Measurements from ENCODE around the gene PXDC1. TPM values are rescaled to one million over a fixed set of nuclear protein-coding genes. Genes with fewer than 3 reads are reported as not detected.
"Not testable (repeated sequence)": the region's sequence is repeated elsewhere in the genome, so short reads cannot be mapped to it uniquely, and the experiment has no call there.

Gene PXDC1
- polyA plus RNA-seq, 1 donor from 2014 or later: 3.9 TPM

DNA sequence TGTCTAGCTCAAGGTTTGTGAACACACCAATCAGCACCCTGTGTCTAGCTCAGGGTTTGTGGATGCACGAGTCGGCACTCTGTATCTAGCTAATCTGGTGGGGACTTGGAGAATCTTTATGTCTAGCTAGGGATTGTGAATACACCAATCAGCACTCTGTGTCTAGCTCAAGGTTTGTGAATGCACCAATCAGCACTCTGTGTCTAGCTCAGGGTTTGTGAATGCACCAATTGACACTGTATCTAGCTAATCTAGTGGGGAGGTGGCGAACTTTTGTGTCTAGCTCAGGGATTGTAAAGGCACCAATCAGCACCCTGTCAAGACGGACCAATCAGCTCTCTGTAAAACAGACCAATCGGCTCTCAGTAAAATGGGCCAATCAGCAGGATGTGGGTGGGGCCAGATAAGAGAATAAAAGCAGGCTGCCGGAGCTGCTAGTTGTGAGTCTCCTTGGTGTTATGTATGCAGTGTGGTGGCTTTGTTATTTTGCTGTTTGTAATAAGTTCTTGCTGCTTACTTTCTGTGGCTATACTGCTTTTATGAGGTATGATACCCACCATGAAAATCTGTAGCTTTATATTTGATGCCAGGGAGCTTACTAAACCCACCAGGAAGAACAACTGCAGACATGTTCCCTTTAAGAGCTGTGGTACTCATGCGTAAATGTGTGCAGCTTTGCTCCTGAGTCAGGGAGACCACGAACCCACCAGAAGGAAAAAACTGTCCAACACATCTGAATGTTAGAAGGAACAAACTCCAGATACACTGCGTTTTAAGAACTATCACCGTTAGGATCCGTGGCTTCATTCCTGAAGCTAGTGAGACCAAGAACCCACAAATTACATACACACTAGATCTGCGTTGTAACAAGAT is 20.9 kb upstream of the PXDC1 start:
- not testable (repeated sequence) for H4K20me1 ChIP-seq (ENCODE audit: insufficient read depth); H3K36me3 ChIP-seq (ENCODE audit: insufficient read depth, low read length); H3K79me2 ChIP-seq (replicated peaks; ENCODE audit: insufficient read depth, low read length); H3F3A ChIP-seq (ENCODE audit: insufficient read depth, low read length, poor library complexity, severe bottlenecking); H3K9ac ChIP-seq (ENCODE audit: low read length); H3K4me3 ChIP-seq (ENCODE audit: low read length); H3K27ac ChIP-seq (ENCODE audit: low read length); H3K9me3 ChIP-seq (ENCODE audit: low read length); H3K27me3 ChIP-seq (ENCODE audit: insufficient read depth, low read depth, low read length); H2AFZ ChIP-seq (ENCODE audit: low read depth, low read length); H3K9me2 ChIP-seq (ENCODE audit: insufficient read depth, low read length); H3K4me2 ChIP-seq (ENCODE audit: low read length)

DNA sequence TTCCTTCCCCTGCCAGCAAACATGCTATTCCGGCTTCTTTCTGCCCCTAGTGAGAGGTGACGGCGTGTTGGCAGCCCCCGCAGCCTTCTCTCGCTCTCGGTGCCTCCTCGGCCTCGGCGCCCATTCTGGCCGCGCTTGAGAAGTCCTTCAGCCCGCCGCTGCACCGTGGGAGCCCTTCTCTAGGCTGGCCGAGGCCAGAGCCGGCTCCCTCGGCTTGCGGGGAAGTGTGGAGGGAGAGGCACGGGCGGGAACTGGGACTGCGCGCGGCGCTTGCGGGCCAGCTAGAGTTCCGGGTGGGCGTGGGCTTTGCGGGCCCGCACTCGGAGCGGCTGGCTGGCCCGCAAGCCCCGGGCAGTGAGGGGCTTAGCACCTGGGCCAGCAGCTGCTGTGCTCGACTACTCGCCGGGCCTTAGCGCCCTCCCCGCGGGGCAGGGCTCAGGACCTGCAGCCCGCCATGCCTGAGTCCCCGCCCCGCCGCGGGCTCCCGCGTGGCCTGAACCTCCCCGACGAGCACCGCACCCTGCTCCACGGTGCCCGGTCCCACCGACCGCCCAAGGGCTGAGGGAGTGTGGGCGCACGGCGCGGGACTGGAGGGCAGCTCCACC is 20.0 kb upstream of the PXDC1 start:
- Histone ChIP-seq H3K27ac (ENCODE audit: low read length) (no peak overlapping the region), H3F3A (ENCODE audit: insufficient read depth, low read length, poor library complexity, severe bottlenecking) (no peaks in the 10 kb centered on the region), H4K20me1 (ENCODE audit: insufficient read depth) (no peaks in the 10 kb centered on the region), H3K9me3 (ENCODE audit: low read length) (no peaks in the 10 kb centered on the region), H3K9ac (ENCODE audit: low read length) (no peak overlapping the region), H3K27me3 (ENCODE audit: insufficient read depth, low read depth, low read length) (no peaks in the 10 kb centered on the region), H3K9me2 (ENCODE audit: insufficient read depth, low read length) (no peaks in the 10 kb centered on the region), H3K4me2 (ENCODE audit: low read length) (no peak overlapping the region), H3K36me3 (ENCODE audit: insufficient read depth, low read length) (no peaks in the 10 kb centered on the region), H3K4me3 (ENCODE audit: low read length) (no peak overlapping the region), H3K79me2 (replicated peaks; ENCODE audit: insufficient read depth, low read length) (no peaks in the 10 kb centered on the region), H2AFZ (ENCODE audit: low read depth, low read length) (no peak overlapping the region)
- TF ChIP-seq RAD21 (conservative IDR thresholded peaks at IDR 0.05) (no peak), EP300 (conservative IDR thresholded peaks at IDR 0.05; ENCODE audit: poor library complexity, severe bottlenecking) (no peak), POLR2AphosphoS5 (IDR thresholded peaks at IDR 0.05) (no peak), SMC3 (conservative IDR thresholded peaks at IDR 0.05; ENCODE audit: poor library complexity) (no peak), TAF1 (IDR thresholded peaks at IDR 0.05; ENCODE audit: low read depth) (no peak), EZH2 (IDR thresholded peaks at IDR 0.05; ENCODE audit: borderline replicate concordance, insufficient read depth, low read length, poor library complexity, severe bottlenecking) (no peak), MXI1 (conservative IDR thresholded peaks at IDR 0.05; ENCODE audit: poor library complexity, severe bottlenecking) (no peak)
- TF ChIP-seq, protein P1, sequence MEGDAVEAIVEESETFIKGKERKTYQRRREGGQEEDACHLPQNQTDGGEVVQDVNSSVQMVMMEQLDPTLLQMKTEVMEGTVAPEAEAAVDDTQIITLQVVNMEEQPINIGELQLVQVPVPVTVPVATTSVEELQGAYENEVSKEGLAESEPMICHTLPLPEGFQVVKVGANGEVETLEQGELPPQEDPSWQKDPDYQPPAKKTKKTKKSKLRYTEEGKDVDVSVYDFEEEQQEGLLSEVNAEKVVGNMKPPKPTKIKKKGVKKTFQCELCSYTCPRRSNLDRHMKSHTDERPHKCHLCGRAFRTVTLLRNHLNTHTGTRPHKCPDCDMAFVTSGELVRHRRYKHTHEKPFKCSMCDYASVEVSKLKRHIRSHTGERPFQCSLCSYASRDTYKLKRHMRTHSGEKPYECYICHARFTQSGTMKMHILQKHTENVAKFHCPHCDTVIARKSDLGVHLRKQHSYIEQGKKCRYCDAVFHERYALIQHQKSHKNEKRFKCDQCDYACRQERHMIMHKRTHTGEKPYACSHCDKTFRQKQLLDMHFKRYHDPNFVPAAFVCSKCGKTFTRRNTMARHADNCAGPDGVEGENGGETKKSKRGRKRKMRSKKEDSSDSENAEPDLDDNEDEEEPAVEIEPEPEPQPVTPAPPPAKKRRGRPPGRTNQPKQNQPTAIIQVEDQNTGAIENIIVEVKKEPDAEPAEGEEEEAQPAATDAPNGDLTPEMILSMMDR (IDR thresholded peaks at IDR 0.05; ENCODE audit: poor library complexity, severe bottlenecking): no peak
- TF ChIP-seq, protein P2, sequence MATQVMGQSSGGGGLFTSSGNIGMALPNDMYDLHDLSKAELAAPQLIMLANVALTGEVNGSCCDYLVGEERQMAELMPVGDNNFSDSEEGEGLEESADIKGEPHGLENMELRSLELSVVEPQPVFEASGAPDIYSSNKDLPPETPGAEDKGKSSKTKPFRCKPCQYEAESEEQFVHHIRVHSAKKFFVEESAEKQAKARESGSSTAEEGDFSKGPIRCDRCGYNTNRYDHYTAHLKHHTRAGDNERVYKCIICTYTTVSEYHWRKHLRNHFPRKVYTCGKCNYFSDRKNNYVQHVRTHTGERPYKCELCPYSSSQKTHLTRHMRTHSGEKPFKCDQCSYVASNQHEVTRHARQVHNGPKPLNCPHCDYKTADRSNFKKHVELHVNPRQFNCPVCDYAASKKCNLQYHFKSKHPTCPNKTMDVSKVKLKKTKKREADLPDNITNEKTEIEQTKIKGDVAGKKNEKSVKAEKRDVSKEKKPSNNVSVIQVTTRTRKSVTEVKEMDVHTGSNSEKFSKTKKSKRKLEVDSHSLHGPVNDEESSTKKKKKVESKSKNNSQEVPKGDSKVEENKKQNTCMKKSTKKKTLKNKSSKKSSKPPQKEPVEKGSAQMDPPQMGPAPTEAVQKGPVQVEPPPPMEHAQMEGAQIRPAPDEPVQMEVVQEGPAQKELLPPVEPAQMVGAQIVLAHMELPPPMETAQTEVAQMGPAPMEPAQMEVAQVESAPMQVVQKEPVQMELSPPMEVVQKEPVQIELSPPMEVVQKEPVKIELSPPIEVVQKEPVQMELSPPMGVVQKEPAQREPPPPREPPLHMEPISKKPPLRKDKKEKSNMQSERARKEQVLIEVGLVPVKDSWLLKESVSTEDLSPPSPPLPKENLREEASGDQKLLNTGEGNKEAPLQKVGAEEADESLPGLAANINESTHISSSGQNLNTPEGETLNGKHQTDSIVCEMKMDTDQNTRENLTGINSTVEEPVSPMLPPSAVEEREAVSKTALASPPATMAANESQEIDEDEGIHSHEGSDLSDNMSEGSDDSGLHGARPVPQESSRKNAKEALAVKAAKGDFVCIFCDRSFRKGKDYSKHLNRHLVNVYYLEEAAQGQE (IDR thresholded peaks at IDR 0.05; ENCODE audit: borderline replicate concordance): no peak

Data from neural cell (in vitro differentiated cells).